WTC11 (cell line): ENCODE data around the gene DNAJC15. TPM values are rescaled to one million over a fixed set of nuclear protein-coding genes. Genes with fewer than 3 reads are reported as not detected.

Source experiments
- ATAC-seq: fragments of 200-7000 bp; cut with Tn5 transposase; 2 replicates; pipeline ENCODE4 v1.10.0; 2021; ENCODE audit warnings: mild to moderate bottlenecking, moderate library complexity
- CTCF ChIA-PET: fragments of 300-600 bp; sonication (Branson Sonifier 250); formaldehyde crosslinking; loops from one replicate; lab custom pipeline; 2021; ENCODE audit warnings: antibody characterized with exemption; lab: Charles Lee
- POLR2A ChIA-PET: fragments of 350-600 bp; sonication (Branson Sonifier 250); formaldehyde crosslinking; loops from one replicate; lab custom pipeline; 2021; ENCODE audit warnings: antibody characterized with exemption; lab: Charles Lee
- DNase-seq: peaks from one replicate; pipeline ENCODE4 v3.0.0; 2021; ENCODE audit warnings: low spot score
- H3K27ac Mint-ChIP-seq: 2 replicates; pipeline ENCODE4 v1.8.0; 2021; ENCODE audit warnings: mixed read lengths
- H3K27me3 Mint-ChIP-seq: 2 replicates; pipeline ENCODE4 v1.8.0; 2021; ENCODE audit warnings: low read depth, mild to moderate bottlenecking, moderate library complexity, mixed read lengths
- H3K36me3 Mint-ChIP-seq: 2 replicates; pipeline ENCODE4 v1.8.0; 2021; ENCODE audit warnings: mixed read lengths
- H3K4me1 Mint-ChIP-seq: 2 replicates; pipeline ENCODE4 v1.8.0; 2022; ENCODE audit warnings: mixed read lengths
- H3K4me3 Mint-ChIP-seq: 2 replicates; pipeline ENCODE4 v1.8.0; 2021; ENCODE audit warnings: mild to moderate bottlenecking, moderate library complexity, mixed read lengths
- H3K9me3 Mint-ChIP-seq: 2 replicates; pipeline ENCODE4 v1.8.0; 2021; ENCODE audit warnings: mixed read lengths
- ARID4B ChIP-seq: sonication (generic); formaldehyde crosslinking; IDR thresholded peaks from 2 replicates; pipeline ENCODE4 v1.8.0; 2023; ENCODE audit warnings: missing genetic modification reagents, mild to moderate bottlenecking, borderline replicate concordance
- CREM ChIP-seq: sonication (generic); formaldehyde crosslinking; IDR thresholded peaks from 2 replicates; pipeline ENCODE4 v1.8.1; 2022; ENCODE audit warnings: mild to moderate bottlenecking, missing genetic modification reagents, moderate library complexity
- ERG ChIP-seq: fragments of 250-450 bp; sonication (Bioruptor Pico); IDR thresholded peaks from 2 replicates; pipeline ENCODE4 v1.8.0; 2021; ENCODE audit warnings: mild to moderate bottlenecking
- JUN ChIP-seq: sonication (generic); formaldehyde crosslinking; IDR thresholded peaks from 2 replicates; pipeline ENCODE4 v1.8.0; 2023; ENCODE audit warnings: mild to moderate bottlenecking, missing genetic modification reagents
- NR2C2 ChIP-seq: sonication (generic); formaldehyde crosslinking; IDR thresholded peaks from 2 replicates; pipeline ENCODE4 v1.8.0; 2022; ENCODE audit warnings: mild to moderate bottlenecking, missing genetic modification reagents
- NR3C1 ChIP-seq: sonication (generic); formaldehyde crosslinking; conservative IDR thresholded peaks from 2 replicates; pipeline ENCODE4 v1.8.1; 2023; ENCODE audit warnings: low read depth, mild to moderate bottlenecking, missing genetic modification reagents
- ZBTB21 ChIP-seq: sonication (generic); formaldehyde crosslinking; IDR thresholded peaks from 2 replicates; pipeline ENCODE4 v1.8.1; 2023; ENCODE audit warnings: mild to moderate bottlenecking, missing genetic modification reagents, borderline replicate concordance
- ZNF232 ChIP-seq: sonication (generic); formaldehyde crosslinking; IDR thresholded peaks from 2 replicates; pipeline ENCODE4 v1.8.0; 2022; ENCODE audit warnings: mild to moderate bottlenecking, missing genetic modification reagents
- ZNF423 ChIP-seq: fragments of 250-450 bp; sonication (Bioruptor Pico); IDR thresholded peaks from 2 replicates; pipeline ENCODE4 v2.1.2; 2022; ENCODE audit warnings: mild to moderate bottlenecking, moderate library complexity
- total RNA-seq: library from RNA; stranded (reverse); gene quantifications from 3 replicates; pipeline ENCODE4 v1.2.3, GENCODE V29; 2021
- TF ChIP-seq, protein P1 (sequence below): fragments of 200-600 bp; IDR thresholded peaks from 2 replicates; pipeline ENCODE4 v1.8.0; 2022; ENCODE audit warnings: antibody characterized with exemption
- TF ChIP-seq, protein P2 (sequence below): fragments of 250-450 bp; sonication (Bioruptor Pico); IDR thresholded peaks from 2 replicates; pipeline ENCODE4 v1.9.0; 2021; ENCODE audit warnings: mild to moderate bottlenecking
- TF ChIP-seq, protein P3 (sequence below): sonication (generic); formaldehyde crosslinking; IDR thresholded peaks from 2 replicates; pipeline ENCODE4 v1.8.1; 2022; ENCODE audit warnings: low read depth, mild to moderate bottlenecking, moderate library complexity, missing genetic modification reagents, borderline replicate concordance

DNAJC15 gene
- total RNA-seq, 1 experiment from 2014 or later: 12.2 TPM

DNA sequence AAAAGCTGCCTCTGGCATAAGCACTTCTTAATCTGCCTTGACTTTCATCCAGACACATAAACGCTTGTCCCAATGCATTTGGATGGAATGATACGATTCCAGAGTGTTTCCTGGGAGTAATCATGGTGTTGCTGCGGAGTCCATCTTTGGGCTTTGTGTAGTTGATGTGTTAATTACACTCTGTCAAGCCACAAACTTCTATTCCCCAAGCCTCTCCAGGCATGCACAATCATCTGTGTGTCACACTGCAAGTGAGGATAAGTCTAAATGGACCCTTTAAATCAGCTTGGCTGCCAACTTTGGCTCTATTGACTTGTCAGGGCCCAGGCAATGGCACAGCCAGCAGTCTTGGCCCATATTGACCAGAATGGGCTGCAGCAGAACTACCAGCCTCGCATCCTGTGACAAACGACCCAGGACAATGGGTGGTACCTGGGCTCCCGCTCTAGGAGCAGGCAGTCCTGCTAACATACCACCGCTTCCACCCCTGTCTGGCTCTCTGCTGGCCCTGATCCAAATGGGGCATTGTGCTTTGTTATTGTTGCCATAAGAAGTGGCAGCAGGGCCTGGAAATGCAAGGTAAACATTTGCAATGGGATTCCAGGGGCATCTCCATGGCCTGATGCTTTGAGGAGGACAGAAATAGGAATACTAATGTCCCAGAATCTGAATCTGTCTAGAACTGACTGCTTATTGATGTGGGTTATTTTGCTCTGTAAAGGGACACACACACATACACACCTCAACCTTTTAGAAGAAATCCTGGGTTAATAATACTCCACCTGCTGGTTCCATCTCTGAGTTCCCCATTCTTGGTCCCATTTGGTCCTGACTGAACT is 127.2 kb downstream of the DNAJC15 start:
- Mint-ChIP-seq H3K4me3 (no peak overlapping the region), H3K9me3 (no peaks in the 10 kb centered on the region), H3K36me3 (no peaks in the 10 kb centered on the region), H3K27me3 (peaks cover 2% of the 10 kb centered on the region; the same call in 1 of the 2 replicates), H3K27ac (no peak overlapping the region)
- CTCF ChIA-PET: no interaction called here
- DNase-seq: no peak
- ATAC-seq: no peak
- TF ChIP-seq CREM (CRISPR knock-in tag) (no peak), JUN (CRISPR knock-in tag) (no peak), NR2C2 (CRISPR knock-in tag) (no peak), ZBTB21 (no peak)
- TF ChIP-seq, protein P1, sequence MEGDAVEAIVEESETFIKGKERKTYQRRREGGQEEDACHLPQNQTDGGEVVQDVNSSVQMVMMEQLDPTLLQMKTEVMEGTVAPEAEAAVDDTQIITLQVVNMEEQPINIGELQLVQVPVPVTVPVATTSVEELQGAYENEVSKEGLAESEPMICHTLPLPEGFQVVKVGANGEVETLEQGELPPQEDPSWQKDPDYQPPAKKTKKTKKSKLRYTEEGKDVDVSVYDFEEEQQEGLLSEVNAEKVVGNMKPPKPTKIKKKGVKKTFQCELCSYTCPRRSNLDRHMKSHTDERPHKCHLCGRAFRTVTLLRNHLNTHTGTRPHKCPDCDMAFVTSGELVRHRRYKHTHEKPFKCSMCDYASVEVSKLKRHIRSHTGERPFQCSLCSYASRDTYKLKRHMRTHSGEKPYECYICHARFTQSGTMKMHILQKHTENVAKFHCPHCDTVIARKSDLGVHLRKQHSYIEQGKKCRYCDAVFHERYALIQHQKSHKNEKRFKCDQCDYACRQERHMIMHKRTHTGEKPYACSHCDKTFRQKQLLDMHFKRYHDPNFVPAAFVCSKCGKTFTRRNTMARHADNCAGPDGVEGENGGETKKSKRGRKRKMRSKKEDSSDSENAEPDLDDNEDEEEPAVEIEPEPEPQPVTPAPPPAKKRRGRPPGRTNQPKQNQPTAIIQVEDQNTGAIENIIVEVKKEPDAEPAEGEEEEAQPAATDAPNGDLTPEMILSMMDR: no peak
- TF ChIP-seq, protein P2, sequence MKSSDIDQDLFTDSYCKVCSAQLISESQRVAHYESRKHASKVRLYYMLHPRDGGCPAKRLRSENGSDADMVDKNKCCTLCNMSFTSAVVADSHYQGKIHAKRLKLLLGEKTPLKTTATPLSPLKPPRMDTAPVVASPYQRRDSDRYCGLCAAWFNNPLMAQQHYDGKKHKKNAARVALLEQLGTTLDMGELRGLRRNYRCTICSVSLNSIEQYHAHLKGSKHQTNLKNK (CRISPR knock-in tag): no peak
- TF ChIP-seq, all 79 proteins: peak for 0
- POLR2A ChIA-PET: no interaction called here
- H3K4me1 Mint-ChIP-seq: peaks cover 5% of the 10 kb centered on the region

DNA sequence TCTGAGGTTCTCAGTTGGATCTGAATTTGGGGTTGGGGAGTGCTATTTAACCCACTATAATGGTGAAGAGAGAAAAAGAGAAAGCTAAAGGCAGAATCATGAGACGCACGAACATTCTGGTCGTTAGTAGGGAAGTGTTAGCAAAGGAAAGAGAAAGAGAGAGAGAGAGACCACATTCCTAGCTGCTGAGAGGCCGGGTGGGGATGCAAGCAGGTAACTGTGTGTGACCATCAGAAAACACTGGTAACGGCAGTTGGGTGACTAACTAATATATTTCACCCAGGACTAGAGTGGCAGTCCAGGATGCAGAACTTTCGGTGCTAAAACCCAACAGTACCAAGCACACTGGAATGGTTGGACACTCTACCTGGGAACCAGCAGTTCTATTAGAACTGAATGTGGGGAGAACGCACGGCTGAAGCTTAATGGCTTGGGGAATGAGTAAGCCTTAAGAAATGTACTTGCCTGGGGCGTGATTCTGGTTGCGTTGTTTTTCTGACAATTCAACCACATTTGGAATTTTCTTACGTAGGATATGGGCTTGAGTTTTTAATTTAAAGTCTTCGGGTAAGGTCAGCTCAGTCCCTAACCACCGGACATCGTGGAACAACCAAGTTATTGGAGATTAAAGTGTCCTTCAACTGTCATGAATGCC is 130.2 kb downstream of the DNAJC15 start:
- ChIA-PET CTCF (no interaction called here), POLR2A (no interaction called here)
- TF ChIP-seq, protein P3, sequence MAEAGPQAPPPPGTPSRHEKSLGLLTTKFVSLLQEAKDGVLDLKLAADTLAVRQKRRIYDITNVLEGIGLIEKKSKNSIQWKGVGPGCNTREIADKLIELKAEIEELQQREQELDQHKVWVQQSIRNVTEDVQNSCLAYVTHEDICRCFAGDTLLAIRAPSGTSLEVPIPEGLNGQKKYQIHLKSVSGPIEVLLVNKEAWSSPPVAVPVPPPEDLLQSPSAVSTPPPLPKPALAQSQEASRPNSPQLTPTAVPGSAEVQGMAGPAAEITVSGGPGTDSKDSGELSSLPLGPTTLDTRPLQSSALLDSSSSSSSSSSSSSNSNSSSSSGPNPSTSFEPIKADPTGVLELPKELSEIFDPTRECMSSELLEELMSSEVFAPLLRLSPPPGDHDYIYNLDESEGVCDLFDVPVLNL (CRISPR knock-in tag): no peak
- TF ChIP-seq NR3C1 (no peak), ZNF232 (CRISPR knock-in tag) (no peak), ARID4B (no peak), ERG (CRISPR knock-in tag) (no peak), ZNF423 (CRISPR knock-in tag) (no peak)
- no peaks in the 10 kb centered on the region; the same call in 1 of the 2 replicates for H3K4me1 Mint-ChIP-seq
- peaks cover 7% of the 10 kb centered on the region for H3K9me3 Mint-ChIP-seq
- H3K36me3 Mint-ChIP-seq: no peaks in the 10 kb centered on the region
- no peak overlapping the region for H3K4me3 Mint-ChIP-seq
- DNase-seq (no peak), ATAC-seq (no peak)
- no peak overlapping the region for H3K27ac Mint-ChIP-seq
- H3K27me3 Mint-ChIP-seq: peaks cover 5% of the 10 kb centered on the region
